NCI-H2029 treated with DMSO at 0.1 percent for 48 hours (cell line): ENCODE results near the gene PNPT1.
A peak's percentile ranks its signal among the peaks of the same experiment; 100 is the strongest.
"Not testable (repeated sequence)": the region's sequence is repeated elsewhere in the genome, so short reads cannot be mapped to it uniquely, and the experiment has no call there.

Source experiments
- DNase-seq: peaks from one replicate; lab custom pipeline; 2025; lab: John Stamatoyannopoulos, UW

PNPT1 gene

DNA sequence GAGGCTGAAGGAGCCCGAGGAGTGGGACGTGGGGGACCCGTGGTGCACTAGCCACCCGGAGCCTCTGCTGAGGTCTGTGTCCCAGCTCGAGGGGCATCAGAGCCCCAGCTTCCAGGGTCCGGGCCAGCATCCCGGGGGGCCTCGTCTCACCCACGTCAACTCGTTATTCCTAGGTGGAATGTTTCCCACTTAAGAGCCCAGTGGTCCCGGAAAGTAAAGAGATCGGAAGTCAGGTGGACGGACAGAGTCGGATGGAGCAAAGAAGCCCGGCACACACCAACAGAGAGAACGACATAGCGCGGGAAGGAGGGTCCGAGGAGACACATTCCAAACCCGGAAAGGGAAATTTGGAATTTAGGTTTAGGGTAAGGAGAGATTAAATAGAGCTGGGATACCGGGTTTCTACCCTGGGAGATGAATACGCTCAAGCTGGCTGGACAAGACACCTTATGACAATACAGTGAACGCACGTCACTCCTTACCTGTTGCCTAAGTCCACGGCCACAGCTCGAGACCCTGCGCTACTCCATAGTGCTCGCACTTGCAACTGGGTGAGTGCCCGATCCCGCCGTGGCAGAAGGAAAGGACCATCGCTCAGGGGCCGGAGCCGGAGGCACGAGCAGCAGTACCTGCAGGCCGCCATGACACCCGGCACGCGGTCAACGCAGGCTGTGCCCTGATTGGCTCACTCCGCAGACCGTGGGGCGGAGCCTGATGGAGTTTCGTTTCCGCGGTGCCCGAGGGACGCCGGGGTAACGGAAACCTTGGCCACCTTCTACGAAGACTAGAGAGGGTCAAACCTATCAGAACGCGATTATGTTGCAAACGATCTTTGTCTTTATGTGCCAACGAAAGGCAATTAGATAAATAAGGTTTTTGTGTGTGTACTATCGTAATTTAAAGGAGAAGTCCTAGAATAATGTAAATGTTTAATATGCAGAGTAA is at the start of gene PNPT1:
TSS of gene PNPT1 (minus strand) at position 664 of the 945 bp plus-strand sequence. CDS start at position 643, 21 bp downstream.
- DNase-seq: peak; percentile 73

DNA sequence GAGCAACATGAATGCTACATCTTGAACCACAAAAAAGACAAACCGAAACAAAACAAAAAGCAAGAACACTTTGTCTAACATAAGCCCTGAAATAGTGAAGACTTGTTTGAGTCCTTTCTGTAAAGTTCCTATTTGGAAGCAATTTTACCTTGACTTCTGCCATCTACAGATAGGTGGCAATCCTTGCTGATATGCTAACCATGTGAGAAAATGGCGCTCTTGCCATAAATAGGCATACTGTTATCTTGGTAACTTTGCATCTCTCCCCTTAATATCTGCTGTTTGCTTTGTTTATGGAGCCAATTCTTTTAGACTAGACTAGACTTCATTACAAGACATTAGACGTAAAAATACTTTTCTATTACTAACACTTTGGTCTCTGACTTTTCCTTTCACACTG is 49.4 kb upstream of the PNPT1 start:
- no peak for DNase-seq

DNA sequence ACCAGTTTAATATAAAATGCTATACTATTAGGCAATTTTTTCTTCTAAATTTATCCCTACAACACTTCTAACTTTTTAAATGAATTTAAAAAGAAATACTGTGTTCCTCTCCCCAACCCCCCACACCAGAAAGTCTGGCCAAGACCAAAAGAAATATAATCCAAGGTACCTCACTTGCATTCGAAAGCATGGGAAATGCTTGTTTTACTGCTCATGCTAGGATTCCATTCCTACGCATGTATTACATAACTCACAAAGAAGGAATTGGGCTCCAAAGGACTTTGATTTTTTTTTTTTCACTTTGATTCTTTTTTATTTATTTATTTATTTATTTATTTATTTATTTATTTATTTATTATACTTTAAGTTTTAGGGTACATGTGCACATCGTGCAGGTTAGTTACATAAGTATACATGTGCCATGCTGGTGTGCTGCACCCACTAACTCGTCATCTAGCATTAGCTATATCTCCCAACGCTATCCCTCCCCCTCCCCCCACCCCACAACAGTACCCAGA is 42.4 kb upstream of the PNPT1 start:
- not testable (repeated sequence) for DNase-seq

DNA sequence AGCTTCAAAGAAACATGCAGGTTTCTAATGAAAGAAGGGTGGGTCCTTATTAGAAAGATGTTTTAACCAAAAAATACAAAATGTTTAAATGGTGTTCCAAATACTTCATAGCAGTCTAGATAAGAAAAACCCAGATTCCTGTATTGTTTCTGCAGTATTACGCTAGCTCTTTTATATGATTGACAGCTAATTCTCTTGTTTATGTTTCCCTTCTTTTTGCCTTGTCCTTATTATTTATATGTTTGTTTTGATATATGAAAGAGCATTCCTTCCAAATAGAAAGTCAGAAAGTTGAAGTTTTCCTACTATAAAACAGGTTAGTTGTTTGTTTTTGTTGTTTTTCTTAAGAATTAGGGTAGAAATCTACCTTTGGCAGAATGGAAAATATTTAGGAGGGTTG is 41.1 kb upstream of the PNPT1 start:
- no peak for DNase-seq

DNA sequence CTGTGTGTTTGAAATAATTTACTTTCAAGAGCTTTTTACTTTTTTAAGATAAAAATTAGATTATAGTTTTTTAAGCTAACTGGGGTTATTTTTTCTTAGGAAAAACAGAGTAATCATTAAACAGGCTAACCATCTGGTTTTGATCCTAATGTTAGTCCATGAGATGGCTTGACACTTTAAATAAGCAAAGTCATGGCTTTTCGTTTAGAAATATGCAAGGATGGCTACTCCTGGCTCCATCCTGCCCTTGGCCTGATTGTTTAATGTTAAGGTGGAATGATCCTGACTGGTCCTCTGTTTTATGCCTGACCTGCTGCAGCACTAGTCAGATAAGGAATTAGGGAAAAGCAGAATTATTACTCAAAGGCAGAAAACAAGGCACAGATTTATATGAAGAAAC is 39.7 kb upstream of the PNPT1 start:
- DNase-seq: no peak

DNA sequence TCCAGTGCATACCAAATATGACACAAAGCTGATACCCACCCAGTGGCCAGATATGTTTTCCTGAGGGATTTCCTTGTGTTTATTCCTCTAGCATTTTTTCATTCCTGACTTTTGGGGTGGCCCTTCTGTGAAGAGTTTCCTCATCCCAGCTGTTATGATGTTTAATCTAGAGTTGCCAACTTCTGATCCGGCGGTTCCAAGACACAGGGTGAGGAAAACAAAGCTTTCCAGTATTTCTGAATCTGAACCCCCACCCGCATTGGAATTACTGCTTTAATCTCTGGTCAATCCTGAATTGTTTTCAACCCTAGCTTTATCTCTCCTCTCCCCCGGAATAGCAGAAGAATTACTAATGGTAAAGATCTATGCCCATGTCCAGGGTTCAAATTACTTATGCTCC is 39.2 kb upstream of the PNPT1 start:
- no peak for DNase-seq

DNA sequence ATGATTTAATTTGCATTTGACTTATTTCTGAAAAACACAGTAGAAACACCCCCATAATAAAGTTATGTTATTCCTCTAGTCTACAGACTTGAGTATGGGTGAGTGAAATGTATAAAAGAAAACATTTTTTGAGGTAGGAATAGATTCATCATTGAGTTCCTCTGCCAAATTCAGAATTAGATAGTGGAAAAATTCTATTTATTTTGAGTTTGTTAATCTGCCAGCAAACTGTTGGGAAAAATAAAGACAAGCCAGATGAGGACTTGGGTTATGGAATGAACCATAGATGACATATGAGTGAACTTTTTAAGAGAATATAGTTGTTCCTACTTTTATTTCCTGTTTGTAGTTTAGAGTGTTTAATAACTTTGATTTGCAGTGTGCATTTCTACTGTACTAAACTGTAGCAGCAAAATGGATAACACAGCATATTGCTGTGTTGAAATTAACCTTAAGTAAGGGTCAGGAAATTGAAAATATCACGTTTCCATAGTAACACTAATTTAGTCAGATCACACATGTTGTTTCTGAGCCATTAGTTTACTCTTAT is 35.6 kb upstream of the PNPT1 start:
- DNase-seq: no peak

DNA sequence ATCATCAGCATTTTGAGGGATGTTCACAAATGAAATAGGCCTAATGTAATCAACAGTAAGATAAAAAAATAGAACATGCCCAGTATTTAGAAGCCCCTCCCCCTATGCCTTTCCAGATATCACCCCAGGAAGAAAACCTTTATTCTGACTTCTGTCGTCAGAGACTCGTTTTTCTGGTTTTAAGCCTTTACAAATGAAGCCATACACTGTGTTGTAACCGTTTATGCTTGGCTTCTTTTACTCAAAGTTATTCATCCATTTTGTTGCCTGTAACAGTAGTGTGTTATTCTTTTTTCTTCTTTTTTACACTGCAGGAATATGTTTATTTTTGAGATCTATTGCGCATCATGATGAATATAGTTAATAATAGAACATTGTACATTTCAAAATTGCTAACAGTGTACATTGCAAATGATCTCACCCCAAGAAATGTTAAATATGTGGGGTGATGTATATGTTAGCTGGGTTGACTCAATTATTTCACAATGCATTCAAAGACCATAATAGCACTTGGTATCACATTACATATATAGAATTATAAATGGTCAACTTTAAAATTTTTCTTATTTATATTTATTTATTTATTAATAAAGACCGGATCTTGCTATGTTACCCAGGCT is 28.1 kb upstream of the PNPT1 start:
- no peak for DNase-seq

DNA sequence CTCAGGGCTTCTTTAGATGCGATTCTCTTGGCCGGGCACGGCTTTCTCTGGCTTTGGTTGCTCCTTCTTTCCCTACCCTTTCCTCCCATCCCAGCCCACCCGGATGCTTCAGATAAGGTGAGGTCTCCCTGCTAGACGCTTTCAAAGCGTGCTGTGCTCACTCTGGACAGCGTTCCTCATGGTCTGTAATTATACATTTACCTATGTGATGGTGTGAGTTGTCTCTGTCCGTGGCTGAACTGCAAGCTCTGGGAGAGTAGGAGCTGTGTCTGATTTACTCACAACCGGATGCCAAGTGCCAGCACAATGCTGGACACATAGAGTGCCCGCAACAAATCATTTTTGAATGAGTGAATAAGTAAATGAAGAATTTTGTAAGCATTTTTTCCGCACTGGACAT is 26.8 kb upstream of the PNPT1 start:
- DNase-seq: no peak

DNA sequence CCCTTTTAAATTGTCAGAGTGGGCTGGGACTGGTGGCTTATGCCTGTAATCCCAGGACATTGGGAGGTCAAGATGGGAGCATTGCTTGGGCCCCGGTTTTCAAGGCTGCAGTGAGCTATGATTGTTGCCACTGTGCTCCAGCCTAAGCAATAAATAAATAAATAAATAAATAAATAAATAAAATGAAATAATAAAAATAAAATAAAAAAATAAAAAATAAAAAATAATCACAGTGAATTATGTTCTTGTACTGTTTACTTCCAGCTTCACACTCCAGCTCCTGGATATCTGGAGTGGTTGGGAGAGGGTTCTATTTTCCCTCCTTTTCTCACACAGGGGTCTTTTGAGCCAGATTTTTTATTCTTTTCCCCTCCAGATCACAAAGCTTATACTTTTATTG is 26.2 kb upstream of the PNPT1 start:
- DNase-seq: no peak

DNA sequence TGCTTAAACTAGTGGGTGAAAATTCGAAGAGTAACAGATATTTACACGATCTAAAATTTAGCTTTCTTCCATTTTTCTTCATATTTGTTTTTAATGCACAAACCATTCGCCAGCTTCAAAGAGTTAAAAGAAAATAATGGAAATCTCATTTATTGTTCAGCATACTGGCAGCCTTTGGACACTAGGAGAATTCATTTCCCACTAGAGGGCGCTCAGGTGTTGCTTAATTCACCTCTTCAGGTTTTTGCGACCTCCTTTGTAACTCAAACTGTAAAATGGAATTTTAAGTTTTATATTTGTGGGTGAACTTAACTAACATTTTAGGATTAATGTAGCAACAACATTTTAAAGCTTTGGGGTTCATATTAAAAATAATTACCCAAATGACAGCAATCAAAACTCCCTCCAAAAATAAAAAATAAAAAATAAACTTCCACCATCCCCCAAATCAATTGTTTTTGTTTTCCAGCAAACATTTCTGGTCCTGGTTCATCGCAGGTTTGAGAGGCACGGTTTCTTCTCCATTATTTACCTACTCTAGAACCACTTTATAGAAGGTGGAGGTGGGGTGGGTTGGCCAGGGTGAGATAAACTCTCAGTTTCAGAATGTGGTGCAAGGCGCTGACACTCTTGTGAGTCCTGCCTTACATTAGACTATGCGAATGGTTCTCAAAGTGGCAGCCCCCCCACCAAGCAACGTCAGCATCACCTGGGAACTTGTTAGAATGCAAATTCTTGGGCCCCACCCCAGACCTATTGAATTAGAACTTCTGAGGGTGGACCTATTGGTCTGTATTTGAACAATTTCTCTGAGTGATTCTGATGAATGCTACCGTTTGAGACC is 24.7 kb upstream of the PNPT1 start:
- DNase-seq: peak; percentile 33

DNA sequence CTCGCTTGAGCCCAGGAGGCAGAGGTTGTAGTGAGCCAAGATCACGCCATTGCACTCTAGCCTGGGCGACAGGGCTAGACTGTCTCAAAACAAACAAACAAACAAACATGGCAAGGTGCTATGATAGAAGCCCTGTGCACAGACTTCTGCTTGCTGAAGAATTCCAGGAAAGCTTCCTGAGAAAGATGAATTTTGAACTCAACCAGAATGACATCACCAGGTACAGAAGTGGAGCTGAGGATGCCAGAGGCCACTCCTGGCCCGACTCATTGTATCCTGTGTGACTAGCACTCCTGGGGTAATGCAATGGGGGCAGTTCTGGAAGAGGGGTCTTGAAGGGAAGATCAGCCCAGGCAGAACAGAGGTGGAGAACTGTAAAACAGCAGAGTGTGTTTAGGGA is 22.0 kb upstream of the PNPT1 start:
- no peak for DNase-seq

DNA sequence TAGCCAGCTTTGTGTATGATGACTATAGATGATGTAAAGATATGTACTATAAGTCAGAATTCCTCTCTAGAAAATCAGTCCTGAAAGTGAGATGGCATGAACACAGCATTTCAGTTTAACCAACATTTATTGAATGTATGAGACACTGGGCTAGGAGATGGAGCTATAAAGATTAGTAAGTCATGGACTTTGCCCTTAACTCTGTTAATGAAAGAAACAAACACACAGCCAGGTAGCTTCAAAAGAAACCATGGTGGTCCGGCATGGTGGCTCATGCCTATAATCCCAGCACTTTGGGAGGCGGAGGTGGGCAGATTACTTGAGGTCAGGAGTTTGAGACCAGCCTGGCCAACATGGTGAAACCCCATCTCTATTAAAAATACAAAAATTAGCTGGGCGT is 21.5 kb upstream of the PNPT1 start:
- not testable (repeated sequence) for DNase-seq

DNA sequence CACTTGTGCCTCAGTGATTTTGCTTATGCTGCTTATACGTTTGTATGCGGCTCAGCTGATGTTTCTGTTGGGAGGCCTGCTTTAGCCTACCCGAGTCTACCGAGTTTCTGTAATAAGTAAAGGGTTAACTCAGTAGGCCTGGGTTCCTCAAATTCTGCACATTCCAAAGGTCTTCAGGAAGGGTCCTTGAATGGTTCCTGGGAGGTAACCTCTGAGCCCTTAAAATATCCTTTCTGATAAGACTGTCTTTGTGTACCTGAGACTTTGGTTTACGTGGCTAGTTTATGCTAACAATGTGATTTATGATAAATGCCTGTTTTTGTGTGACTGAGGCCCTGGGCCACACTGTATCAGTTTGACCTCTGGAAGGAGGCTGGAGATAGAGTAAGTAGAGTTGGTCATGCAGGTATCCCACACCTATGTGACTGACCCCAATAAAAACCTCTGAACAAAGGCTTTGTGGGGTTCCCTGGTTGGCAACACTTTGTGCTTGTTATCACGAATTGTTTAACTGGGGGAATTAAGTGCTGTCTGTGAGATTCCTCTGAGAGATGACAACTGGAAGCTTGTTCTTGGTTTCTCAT is 18.9 kb upstream of the PNPT1 start:
- DNase-seq: no peak

DNA sequence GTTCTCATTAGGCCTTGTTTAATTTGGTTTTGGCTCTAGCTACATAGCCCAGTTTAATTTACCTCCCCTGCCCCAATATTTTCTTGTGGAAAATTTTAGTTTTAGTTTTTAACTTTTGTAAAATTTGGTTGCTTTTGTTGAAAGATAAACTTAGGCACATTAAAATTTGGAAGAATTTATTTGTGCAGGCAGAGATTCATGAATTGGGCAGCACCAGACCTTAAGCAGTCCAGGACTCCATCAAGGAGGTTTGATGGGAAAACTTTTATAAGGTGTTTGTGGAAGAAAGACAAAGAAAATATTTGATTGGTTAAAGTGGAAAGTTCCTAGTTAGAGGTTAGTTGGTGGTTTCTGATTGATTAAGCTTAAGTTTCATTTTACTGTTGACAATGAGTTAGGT is 16.4 kb upstream of the PNPT1 start:
- DNase-seq: no peak

DNA sequence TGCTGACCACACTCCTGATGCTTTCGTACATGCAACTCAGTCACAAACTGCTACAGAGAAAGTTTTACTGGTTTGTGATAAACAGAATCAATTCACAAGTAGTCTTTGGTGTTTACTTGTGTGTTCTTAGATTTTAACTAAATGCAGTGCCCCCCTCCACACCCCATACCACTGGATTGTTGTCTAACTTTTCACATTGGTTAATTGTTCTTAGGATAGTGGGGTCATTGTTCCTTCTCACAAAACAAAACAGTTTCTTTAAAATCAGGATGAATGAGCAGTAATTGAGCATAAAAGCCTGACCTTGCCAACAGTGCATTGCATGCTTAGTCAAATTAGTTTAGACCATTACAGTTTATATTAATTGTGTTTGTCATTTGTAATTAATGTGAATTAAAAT is 14.1 kb upstream of the PNPT1 start:
- DNase-seq: no peak

DNA sequence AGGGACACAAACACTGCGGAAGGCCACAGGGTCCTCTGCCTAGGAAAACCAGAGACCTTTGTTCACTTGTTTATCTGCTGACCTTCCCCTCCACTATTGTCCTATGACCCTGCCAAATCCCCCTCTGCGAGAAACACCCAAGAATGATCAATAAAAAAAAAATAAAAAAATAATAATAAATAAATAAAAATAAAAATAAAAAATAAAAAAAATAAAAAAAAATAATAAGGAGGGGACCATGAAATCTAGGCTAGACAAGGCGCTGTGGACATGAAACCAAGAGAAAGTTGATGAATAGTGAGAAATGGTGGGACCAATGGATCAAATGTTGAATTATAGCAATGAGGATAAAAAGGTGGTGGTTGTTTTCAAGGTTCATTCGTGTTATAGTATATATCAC is 12.6 kb upstream of the PNPT1 start:
- not testable (repeated sequence) for DNase-seq

DNA sequence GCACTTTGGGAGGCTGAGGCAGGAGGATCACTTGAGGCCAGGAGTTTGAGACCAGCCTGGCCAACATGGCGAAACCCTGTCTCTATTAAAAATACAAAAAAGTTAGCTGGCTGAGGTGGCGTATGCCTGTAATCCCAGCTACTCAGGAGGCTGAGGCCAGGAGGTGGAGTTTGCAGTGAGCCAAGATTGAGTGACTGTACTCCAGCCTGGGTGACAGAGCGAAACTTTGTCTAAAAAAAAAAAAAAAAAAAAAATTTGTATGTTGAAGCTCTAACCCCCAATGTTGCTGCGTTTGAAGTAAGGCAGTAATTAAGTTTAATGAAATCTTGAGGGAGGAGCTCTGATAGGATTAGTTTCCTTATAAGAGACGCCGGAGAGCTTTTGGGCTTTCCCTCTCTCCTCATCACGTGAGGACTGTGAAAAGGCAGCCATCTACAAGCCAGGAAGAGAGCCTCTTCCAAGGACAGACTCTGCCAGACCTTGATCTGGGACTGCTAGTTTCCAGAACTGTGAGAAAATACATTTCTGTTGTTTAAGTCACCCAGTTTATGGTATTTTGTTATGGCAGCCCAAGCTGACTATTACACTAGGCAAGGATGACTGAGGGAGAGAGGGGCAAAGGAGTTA is 11.5 kb upstream of the PNPT1 start:
- no peak for DNase-seq

DNA sequence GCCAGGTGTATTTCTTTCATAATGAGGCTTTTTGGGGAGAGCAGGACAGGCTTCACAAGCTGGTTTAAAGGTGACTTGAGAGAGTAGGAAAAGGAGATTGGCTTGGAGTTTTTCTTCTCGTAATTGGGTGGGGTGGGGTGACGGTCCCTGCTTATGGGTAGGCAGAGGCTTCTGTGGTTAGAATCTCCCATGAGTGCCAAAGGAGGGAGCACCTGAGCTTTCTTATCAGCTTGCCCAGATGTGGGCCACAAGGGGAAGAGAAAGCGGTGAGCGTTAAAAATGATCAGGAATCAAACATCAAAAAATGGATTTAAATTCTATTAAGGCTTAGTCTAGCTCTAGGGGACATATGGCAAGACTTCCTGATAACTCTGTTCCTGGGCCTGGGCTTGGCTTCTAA is 9.7 kb upstream of the PNPT1 start:
- no peak for DNase-seq

DNA sequence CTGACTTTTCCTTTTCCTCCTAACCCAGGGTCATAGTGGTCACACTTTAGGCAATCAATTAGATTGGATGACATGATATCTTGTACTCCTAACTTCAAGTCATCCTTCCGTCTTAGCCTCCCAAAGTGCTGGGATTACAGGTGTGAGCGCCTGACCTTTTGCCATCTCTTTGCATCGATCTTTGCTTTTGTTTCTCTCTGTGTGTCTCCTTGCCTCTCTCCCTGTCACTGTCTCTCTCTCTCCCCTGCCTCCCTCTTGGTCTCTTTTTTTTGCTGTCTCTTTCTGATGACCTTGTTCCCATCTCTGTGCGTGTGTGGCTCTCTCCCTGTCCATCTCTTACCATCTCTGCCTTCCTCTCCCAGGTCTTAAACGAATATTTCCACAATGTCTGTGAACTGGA is 904 bp downstream of the PNPT1 start:
- DNase-seq: not testable (repeated sequence)

DNA sequence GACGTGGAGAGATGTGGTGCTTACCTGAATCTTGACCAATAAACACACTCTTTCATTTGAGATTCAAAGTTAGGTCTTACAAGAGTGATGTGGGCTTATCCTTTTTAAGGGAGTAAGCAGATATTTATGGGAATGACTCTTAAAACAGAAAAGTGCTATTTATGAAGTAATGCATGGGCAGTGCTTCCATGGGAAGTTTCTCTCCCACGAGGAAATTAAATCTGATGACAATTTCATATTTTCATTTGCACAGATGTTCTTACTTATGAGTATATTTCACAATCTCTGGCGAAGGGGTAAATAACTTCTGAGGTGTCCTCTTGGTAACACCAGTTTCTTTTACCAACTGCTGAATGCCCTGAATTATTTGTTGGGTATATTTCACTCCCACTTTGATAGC is 21.0 kb downstream of the PNPT1 start:
- no peak for DNase-seq
